GM12878 (cell line): ENCODE results near the gene RASGRP3. TPM values are rescaled to one million over a fixed set of nuclear protein-coding genes. Genes with fewer than 3 reads are reported as not detected.

Experiments used
- BHLHE40 ChIP-seq, 2 experiments: fragments of 450-650 bp in 1 of 2; IDR thresholded peaks; 2 replicates each; pipeline ENCODE4 v1.6.1; 2011 to 2017; ENCODE audit warnings: low read depth in 2 of 2, borderline replicate concordance in 1 of 2, improper control_type of control experiment in 1 of 2, low read length in 1 of 2, mild to moderate bottlenecking in 1 of 2
- CHD4 ChIP-seq: fragments of 200-600 bp; sonication (generic); IDR thresholded peaks from 2 replicates; pipeline ENCODE4 v1.6.1; 2016; ENCODE audit warnings: mild to moderate bottlenecking
- EZH2 ChIP-seq: IDR thresholded peaks from 2 replicates; pipeline ENCODE4 v1.6.1; 2012; ENCODE audit warnings: low read depth, mild to moderate bottlenecking, control low read depth, inconsistent platforms, low read length, borderline replicate concordance; ENCODE audit not compliant: control insufficient read depth
- GATAD2B ChIP-seq: fragments of 450-650 bp; conservative IDR thresholded peaks from 2 replicates; pipeline ENCODE4 v1.6.1; 2017; ENCODE audit warnings: low read depth, mild to moderate bottlenecking, moderate library complexity
- HDAC2 ChIP-seq: fragments of 200-600 bp; sonication (generic); IDR thresholded peaks from 2 replicates; pipeline ENCODE4 v1.6.1; 2017
- HDGF ChIP-seq: fragments of 450-650 bp; IDR thresholded peaks from 2 replicates; pipeline ENCODE4 v1.6.1; 2016; ENCODE audit warnings: antibody characterized with exemption
- IKZF1 ChIP-seq: fragments of 450-650 bp; conservative IDR thresholded peaks from 2 replicates; pipeline ENCODE4 v1.6.1; 2017; ENCODE audit warnings: antibody characterized with exemption, mild to moderate bottlenecking
- IKZF2 ChIP-seq, 2 experiments: fragments of 450-650 bp; IDR thresholded peaks; 2 replicates each; pipeline ENCODE4 v1.6.1; 2017; ENCODE audit warnings: mild to moderate bottlenecking in 2 of 2, moderate library complexity in 2 of 2
- IRF4 ChIP-seq: IDR thresholded peaks from 2 replicates; pipeline ENCODE4 v1.6.1; 2011; ENCODE audit warnings: low read depth, low read length
- JUNB ChIP-seq: IDR thresholded peaks from 2 replicates; pipeline ENCODE4 v1.6.1; 2016; ENCODE audit warnings: antibody characterized with exemption, mild to moderate bottlenecking
- MEF2B ChIP-seq: fragments of 450-650 bp; IDR thresholded peaks from 2 replicates; pipeline ENCODE4 v1.6.1; 2018; ENCODE audit warnings: mild to moderate bottlenecking, moderate library complexity; ENCODE audit not compliant: partially characterized antibody, poor library complexity, severe bottlenecking
- MYB ChIP-seq: fragments of 150-350 bp; IDR thresholded peaks from 2 replicates; pipeline ENCODE4 v1.6.1; 2014; ENCODE audit warnings: mild to moderate bottlenecking, low read depth, low read length, borderline replicate concordance
- NFIC ChIP-seq: IDR thresholded peaks from 2 replicates; pipeline ENCODE4 v1.6.1; 2012; ENCODE audit warnings: low read depth, mild to moderate bottlenecking, inconsistent platforms, low read length, moderate library complexity
- PAX8 ChIP-seq: fragments of 450-650 bp; IDR thresholded peaks from 2 replicates; pipeline ENCODE4 v1.6.1; 2017; ENCODE audit warnings: mild to moderate bottlenecking, moderate library complexity
- PBX3 ChIP-seq: IDR thresholded peaks from 2 replicates; pipeline ENCODE4 v1.6.1; 2011; ENCODE audit warnings: mild to moderate bottlenecking, low read depth, low read length, moderate library complexity; ENCODE audit not compliant: insufficient replicate concordance
- POLR2AphosphoS5 ChIP-seq: IDR thresholded peaks from 2 replicates; pipeline ENCODE4 v1.6.1; 2011; ENCODE audit warnings: mild to moderate bottlenecking, low read length, inconsistent platforms
- RAD51 ChIP-seq: fragments of 450-650 bp; IDR thresholded peaks from 2 replicates; pipeline ENCODE4 v1.6.1; 2016; ENCODE audit warnings: moderate library complexity, mild to moderate bottlenecking, inconsistent platforms
- RELA ChIP-seq: fragments of 450-650 bp; IDR thresholded peaks from 2 replicates; pipeline ENCODE4 v1.8.0; 2014; ENCODE audit warnings: borderline replicate concordance; ENCODE audit not compliant: partially characterized antibody
- SIN3A ChIP-seq: IDR thresholded peaks from 2 replicates; pipeline ENCODE4 v1.6.1; 2012; ENCODE audit warnings: low read depth, low read length, improper control_type of control experiment
- SMAD5 ChIP-seq: IDR thresholded peaks from 2 replicates; pipeline ENCODE4 v1.6.1; 2016; ENCODE audit warnings: antibody characterized with exemption, low read depth
- TAF1 ChIP-seq: IDR thresholded peaks from 2 replicates; pipeline ENCODE4 v1.6.1; 2011; ENCODE audit warnings: mild to moderate bottlenecking, low read depth, low read length, borderline replicate concordance
- USF1 ChIP-seq: IDR thresholded peaks from 2 replicates; pipeline ENCODE4 v1.6.1; 2011; ENCODE audit warnings: borderline replicate concordance, low read depth, mild to moderate bottlenecking, moderate library complexity, mixed read lengths, low read length; ENCODE audit not compliant: insufficient read depth; ENCODE audit errors: extremely low read length
- YBX1 ChIP-seq: fragments of 450-650 bp; IDR thresholded peaks from 2 replicates; pipeline ENCODE4 v1.6.1; 2016; ENCODE audit warnings: antibody characterized with exemption
- YY1 ChIP-seq: IDR thresholded peaks from 2 replicates; pipeline ENCODE4 v1.6.1; 2011; ENCODE audit warnings: low read depth, mild to moderate bottlenecking, low read length
- ZNF217 ChIP-seq: fragments of 450-650 bp; IDR thresholded peaks from 2 replicates; pipeline ENCODE4 v1.6.1; 2017; ENCODE audit warnings: antibody characterized with exemption, mild to moderate bottlenecking
- ZSCAN29 ChIP-seq: fragments of 450-650 bp; IDR thresholded peaks from 2 replicates; pipeline ENCODE4 v1.6.1; 2017; ENCODE audit warnings: mild to moderate bottlenecking, moderate library complexity
- polyA plus RNA-seq, 11 experiments: library from polyadenylated mRNA; depleted of rRNA in 4 of 11; unstranded in 6 of 11; stranded (reverse) in 5 of 11; fragments of >200 nt; fragmentation: Nextera tagmentation in 4 of 11; fragmentation: Illumina TruSeq in 1 of 11; extraction: Ambion mirVana in 4 of 11; extraction: Trizol in 1 of 11; gene quantifications; 1 replicate in 1 of 11; 2 replicates in 10 of 11; pipeline versions ENCODE4 v1.2.1 to v1.2.3, GENCODE V29; 2011 to 2016; ENCODE audit warnings: inconsistent platforms in 2 of 11, missing spikeins in 2 of 11, low read depth in 1 of 11
- total RNA-seq, 4 experiments: library from RNA; depleted of rRNA in 3 of 4; stranded (reverse); fragments of >200 nt in 3 of 4; fragmentation: Illumina TruSeq in 1 of 4; extraction: Trizol in 1 of 4; gene quantifications; 2 replicates each; pipeline versions ENCODE4 v1.2.1 to v1.2.3, GENCODE V29; 2013 to 2021
- TF ChIP-seq, protein P1 (sequence below): fragments of 450-650 bp; IDR thresholded peaks from 2 replicates; pipeline ENCODE4 v1.6.1; 2016; ENCODE audit warnings: mild to moderate bottlenecking
- TF ChIP-seq, protein P2 (sequence below), 3 experiments: IDR thresholded peaks in 2 of 3; conservative IDR thresholded peaks in 1 of 3; 2 replicates each; pipeline ENCODE4 v1.5.1; 2011; ENCODE audit warnings: low read depth in 3 of 3, low read length in 3 of 3, mild to moderate bottlenecking in 3 of 3, control low read depth in 2 of 3, moderate library complexity in 2 of 3, inconsistent platforms in 1 of 3, mixed read lengths in 1 of 3; ENCODE audit not compliant: control insufficient read depth in 2 of 3, insufficient read depth in 1 of 3; ENCODE audit errors: extremely low read depth in 1 of 3

The RASGRP3 gene
- total and polyA plus RNA-seq, 10 of the 15 experiments (the other 5 are each of a cell fraction or from before 2014, with no cell fraction given): 31.6 to 106 (median 64.7) TPM

DNA sequence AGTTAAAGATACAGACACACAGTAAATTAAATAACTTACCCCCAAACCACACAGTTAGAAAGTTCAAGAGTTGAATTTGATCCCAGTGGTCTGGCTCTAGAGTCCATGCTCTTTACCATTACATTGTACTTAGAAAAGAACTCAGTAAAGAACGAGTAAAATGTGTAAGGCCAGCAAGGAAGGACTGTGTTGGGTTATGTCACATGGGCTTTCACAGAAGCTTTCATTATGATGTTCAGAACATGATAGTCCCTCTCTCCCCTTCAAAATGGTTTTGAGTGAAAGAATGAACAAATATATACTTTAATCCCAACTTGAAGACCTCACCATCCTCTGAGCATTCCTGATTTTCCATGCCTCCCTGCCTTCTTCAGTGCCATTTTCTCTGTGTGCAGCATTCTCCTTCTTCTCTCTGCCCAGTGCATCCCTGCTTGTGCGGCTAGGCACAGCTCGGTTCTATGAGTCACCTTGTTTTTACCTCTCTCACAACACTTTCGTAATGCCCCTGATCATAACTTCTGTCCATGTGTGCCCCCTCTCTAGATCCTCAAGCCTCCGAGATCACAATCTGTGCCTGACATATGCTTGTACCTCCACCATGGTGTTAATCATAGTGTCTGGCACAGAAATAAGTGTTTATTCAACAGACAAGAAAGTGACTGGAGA, 22.0 kb downstream of the RASGRP3 start (continued):
- TF ChIP-seq IKZF1: 0 out of 2 replicates have a peak, but pooled peaks have one; percentile 28
- TF ChIP-seq PBX3: no peak
- no peak for TF ChIP-seq HDAC2
- no peak for TF ChIP-seq ZSCAN29
- TF ChIP-seq TAF1: peak; percentile 62; the same call in 1 of the 2 replicates
- no peak for TF ChIP-seq IRF4
- TF ChIP-seq, protein P1, sequence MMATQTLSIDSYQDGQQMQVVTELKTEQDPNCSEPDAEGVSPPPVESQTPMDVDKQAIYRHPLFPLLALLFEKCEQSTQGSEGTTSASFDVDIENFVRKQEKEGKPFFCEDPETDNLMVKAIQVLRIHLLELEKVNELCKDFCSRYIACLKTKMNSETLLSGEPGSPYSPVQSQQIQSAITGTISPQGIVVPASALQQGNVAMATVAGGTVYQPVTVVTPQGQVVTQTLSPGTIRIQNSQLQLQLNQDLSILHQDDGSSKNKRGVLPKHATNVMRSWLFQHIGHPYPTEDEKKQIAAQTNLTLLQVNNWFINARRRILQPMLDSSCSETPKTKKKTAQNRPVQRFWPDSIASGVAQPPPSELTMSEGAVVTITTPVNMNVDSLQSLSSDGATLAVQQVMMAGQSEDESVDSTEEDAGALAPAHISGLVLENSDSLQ: no peak
- no peak for TF ChIP-seq CHD4
- TF ChIP-seq MYB: no peak
- TF ChIP-seq YBX1: no peak
- peak; percentile 52; the same call in 1 of the 2 replicates for TF ChIP-seq HDGF
- peak; percentile 50 for TF ChIP-seq JUNB
- TF ChIP-seq, protein P2, sequence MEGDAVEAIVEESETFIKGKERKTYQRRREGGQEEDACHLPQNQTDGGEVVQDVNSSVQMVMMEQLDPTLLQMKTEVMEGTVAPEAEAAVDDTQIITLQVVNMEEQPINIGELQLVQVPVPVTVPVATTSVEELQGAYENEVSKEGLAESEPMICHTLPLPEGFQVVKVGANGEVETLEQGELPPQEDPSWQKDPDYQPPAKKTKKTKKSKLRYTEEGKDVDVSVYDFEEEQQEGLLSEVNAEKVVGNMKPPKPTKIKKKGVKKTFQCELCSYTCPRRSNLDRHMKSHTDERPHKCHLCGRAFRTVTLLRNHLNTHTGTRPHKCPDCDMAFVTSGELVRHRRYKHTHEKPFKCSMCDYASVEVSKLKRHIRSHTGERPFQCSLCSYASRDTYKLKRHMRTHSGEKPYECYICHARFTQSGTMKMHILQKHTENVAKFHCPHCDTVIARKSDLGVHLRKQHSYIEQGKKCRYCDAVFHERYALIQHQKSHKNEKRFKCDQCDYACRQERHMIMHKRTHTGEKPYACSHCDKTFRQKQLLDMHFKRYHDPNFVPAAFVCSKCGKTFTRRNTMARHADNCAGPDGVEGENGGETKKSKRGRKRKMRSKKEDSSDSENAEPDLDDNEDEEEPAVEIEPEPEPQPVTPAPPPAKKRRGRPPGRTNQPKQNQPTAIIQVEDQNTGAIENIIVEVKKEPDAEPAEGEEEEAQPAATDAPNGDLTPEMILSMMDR (IDR thresholded peaks at IDR 0.05 in 2 of 3, conservative IDR thresholded peaks at IDR 0.05 in 1 of 3; ENCODE audit: control insufficient read depth in 2 of 3, extremely low read depth in 1 of 3, insufficient read depth in 1 of 3, low read depth in 3 of 3, low read length in 3 of 3): no peak
- TF ChIP-seq NFIC: 0 out of 2 replicates have a peak, but pooled peaks have one; percentile 15
- TF ChIP-seq SIN3A: no peak
- no peak for TF ChIP-seq MEF2B
- TF ChIP-seq RAD51: peak; percentile 60
- TF ChIP-seq RELA: no peak
- TF ChIP-seq GATAD2B: no peak
- TF ChIP-seq PAX8: no peak
- no peak for TF ChIP-seq BHLHE40 (IDR thresholded peaks at IDR 0.05; ENCODE audit: borderline replicate concordance in 1 of 2, low read depth in 2 of 2, low read length in 1 of 2)
- no peak for TF ChIP-seq ZNF217
- no peak for TF ChIP-seq POLR2AphosphoS5
- TF ChIP-seq IKZF2 (IDR thresholded peaks at IDR 0.05): peak; percentile 36 to 57; a peak in 2 of 4 replicates
- peak; percentile 37 for TF ChIP-seq USF1
- TF ChIP-seq YY1: 0 out of 2 replicates have a peak, but pooled peaks have one; percentile 9
- 0 out of 2 replicates have a peak, but pooled peaks have one; percentile 51 for TF ChIP-seq SMAD5
- TF ChIP-seq EZH2: no peak
